Measurements from ENCODE around the gene FERMT1. TPM values are rescaled to one million over a fixed set of nuclear protein-coding genes. Genes with fewer than 3 reads are reported as not detected.

The FERMT1 gene
- total and polyA plus RNA-seq, 2 donors (not counting 1 experiment from before 2014, with no cell fraction given) = not detected

DNA sequence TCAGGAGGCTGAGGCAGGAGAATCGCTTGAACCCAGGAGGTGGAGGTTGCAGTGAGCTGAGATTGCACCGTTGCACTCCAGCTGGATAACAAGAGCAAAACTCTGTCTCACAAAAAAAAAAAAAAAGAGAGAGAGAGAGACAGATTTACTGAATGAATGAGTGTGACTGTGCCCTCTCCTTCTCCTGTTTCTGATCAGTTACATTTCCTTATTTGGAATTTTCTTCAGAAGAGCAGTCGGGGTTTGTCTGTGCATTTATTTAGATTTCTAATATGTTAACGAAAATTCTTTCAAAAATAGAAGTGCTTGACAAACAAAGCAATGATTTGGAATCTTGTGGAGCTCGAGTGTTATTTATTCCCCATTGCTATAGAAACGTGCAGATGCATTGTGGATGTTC is 62.6 kb downstream of the FERMT1 start:
- Mint-ChIP-seq H3K4me1 (no peaks in the 10 kb centered on the region), H3K4me3 (no peak overlapping the region), H3K27me3 (peaks cover 47% of the 10 kb centered on the region), H3K27ac (no peak overlapping the region), H3K9me3 (ENCODE audit: insufficient read depth) (no peaks in the 10 kb centered on the region)
- Histone ChIP-seq H3K9ac (ENCODE audit: low read length) (no peak overlapping the region), H3K4me2 (replicated peaks; ENCODE audit: low read depth, low read length, poor library complexity, severe bottlenecking) (no peak overlapping the region), H3K4me3 (ENCODE audit: control extremely low read depth in 1 of 5, extremely low read depth in 1 of 5, insufficient read depth in 1 of 5, low read depth in 2 of 5, low read length in 4 of 5) (no peak overlapping the region), H4K20me1 (ENCODE audit: control insufficient read depth, insufficient read depth, low read length, poor library complexity, severe bottlenecking) (no peaks in the 10 kb centered on the region), H3K27me3 (replicated peaks in 1 of 4; ENCODE audit: control extremely low read depth in 1 of 4, control insufficient read depth in 3 of 4, insufficient read depth in 4 of 4, low read length in 3 of 4) (peaks cover 0 to 23% (median 0%) of the 10 kb centered on the region in 4 experiments), H3K79me2 (ENCODE audit: control insufficient read depth, insufficient read depth, low read length) (no peaks in the 10 kb centered on the region), H3K4me1 (ENCODE audit: control insufficient read depth in 2 of 2, insufficient read depth in 2 of 2, low read length in 2 of 2) (no peaks in the 10 kb centered on the region), H3K27ac (ENCODE audit: low read length in 2 of 2) (no peak overlapping the region), H3K36me3 (replicated peaks in 1 of 2; ENCODE audit: control extremely low read depth in 1 of 2, control insufficient read depth in 1 of 2, extremely low read depth in 1 of 2, insufficient read depth in 2 of 2, low read length in 1 of 2) (no peaks in the 10 kb centered on the region), H3K9me3 (ENCODE audit: control extremely low read depth in 1 of 3, control insufficient read depth in 2 of 3, insufficient read depth in 1 of 3, low read length in 2 of 3) (no peaks in the 10 kb centered on the region), H2AFZ (ENCODE audit: insufficient read depth, low read depth, low read length, poor library complexity, severe bottlenecking) (no peak overlapping the region)
- ATAC-seq (ENCODE audit: low read depth) (no peak), DNase-seq (no peak)
- no CpG with 5 or more reads among the region's 6 CpGs for WGBS (ENCODE audit: insufficient coverage)
- ChIA-PET CTCF (no interaction called here), POLR2A (no interaction called here)
- intact Hi-C loops (cut with micrococcal nuclease) = no loop called here
- TF ChIP-seq, protein P1, sequence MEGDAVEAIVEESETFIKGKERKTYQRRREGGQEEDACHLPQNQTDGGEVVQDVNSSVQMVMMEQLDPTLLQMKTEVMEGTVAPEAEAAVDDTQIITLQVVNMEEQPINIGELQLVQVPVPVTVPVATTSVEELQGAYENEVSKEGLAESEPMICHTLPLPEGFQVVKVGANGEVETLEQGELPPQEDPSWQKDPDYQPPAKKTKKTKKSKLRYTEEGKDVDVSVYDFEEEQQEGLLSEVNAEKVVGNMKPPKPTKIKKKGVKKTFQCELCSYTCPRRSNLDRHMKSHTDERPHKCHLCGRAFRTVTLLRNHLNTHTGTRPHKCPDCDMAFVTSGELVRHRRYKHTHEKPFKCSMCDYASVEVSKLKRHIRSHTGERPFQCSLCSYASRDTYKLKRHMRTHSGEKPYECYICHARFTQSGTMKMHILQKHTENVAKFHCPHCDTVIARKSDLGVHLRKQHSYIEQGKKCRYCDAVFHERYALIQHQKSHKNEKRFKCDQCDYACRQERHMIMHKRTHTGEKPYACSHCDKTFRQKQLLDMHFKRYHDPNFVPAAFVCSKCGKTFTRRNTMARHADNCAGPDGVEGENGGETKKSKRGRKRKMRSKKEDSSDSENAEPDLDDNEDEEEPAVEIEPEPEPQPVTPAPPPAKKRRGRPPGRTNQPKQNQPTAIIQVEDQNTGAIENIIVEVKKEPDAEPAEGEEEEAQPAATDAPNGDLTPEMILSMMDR (IDR thresholded peaks at IDR 0.05) = no peak
- no peak for TF ChIP-seq EZH2 (IDR thresholded peaks at IDR 0.05; ENCODE audit: borderline replicate concordance, insufficient read depth, low read depth, low read length, poor library complexity, severe bottlenecking)

DNA sequence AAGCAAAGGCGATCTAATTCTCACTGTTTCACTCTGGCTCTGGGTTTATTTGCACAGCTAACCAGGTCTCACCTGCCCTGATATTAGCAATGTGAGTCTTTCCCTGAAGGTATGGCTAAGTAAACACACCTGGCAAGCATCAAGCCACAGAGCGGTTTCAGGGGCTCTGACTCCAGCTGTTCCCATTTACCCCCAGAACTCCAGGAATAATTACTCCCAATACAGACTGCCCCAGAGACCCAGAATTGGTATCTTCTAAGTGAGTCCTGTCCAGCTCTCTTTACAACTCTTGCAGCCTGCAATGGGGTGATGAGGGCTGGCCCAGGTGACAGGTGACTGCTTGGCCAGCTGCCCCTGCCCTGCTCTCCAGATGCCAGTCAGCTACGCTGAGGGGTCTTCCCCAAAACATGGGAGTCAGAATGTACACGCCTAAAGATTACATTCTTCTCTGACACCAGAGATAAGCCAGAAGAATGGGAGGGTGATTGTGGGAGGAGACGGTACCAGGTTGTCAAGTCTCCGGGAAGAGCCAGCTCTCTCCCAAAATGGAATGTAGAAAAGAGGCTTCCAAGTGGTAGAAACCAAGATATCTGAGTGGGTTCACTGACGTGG is 64.0 kb downstream of the FERMT1 start:
- Histone ChIP-seq H2AFZ (ENCODE audit: insufficient read depth, low read depth, low read length, poor library complexity, severe bottlenecking) (no peak overlapping the region), H3K4me1 (ENCODE audit: control insufficient read depth in 2 of 2, insufficient read depth in 2 of 2, low read length in 2 of 2) (no peaks in the 10 kb centered on the region), H3K9ac (ENCODE audit: low read length) (no peak overlapping the region), H3K4me3 (ENCODE audit: control extremely low read depth in 1 of 5, extremely low read depth in 1 of 5, insufficient read depth in 1 of 5, low read depth in 2 of 5, low read length in 4 of 5) (no peak overlapping the region), H3K27ac (ENCODE audit: low read length in 2 of 2) (no peak overlapping the region), H3K79me2 (ENCODE audit: control insufficient read depth, insufficient read depth, low read length) (no peaks in the 10 kb centered on the region), H3K9me3 (ENCODE audit: control extremely low read depth in 1 of 3, control insufficient read depth in 2 of 3, insufficient read depth in 1 of 3, low read length in 2 of 3) (no peaks in the 10 kb centered on the region), H3K36me3 (replicated peaks in 1 of 2; ENCODE audit: control extremely low read depth in 1 of 2, control insufficient read depth in 1 of 2, extremely low read depth in 1 of 2, insufficient read depth in 2 of 2, low read length in 1 of 2) (no peaks in the 10 kb centered on the region), H3K27me3 (replicated peaks in 1 of 4; ENCODE audit: control extremely low read depth in 1 of 4, control insufficient read depth in 3 of 4, insufficient read depth in 4 of 4, low read length in 3 of 4) (peaks cover 0 to 25% (median 2%) of the 10 kb centered on the region in 4 experiments), H3K4me2 (replicated peaks; ENCODE audit: low read depth, low read length, poor library complexity, severe bottlenecking) (no peak overlapping the region), H4K20me1 (ENCODE audit: control insufficient read depth, insufficient read depth, low read length, poor library complexity, severe bottlenecking) (no peaks in the 10 kb centered on the region)
- H3K9me3 Mint-ChIP-seq (ENCODE audit: insufficient read depth) = no peaks in the 10 kb centered on the region
- DNase-seq = no peak
- intact Hi-C loops (cut with micrococcal nuclease) = no loop called here
- no peak overlapping the region for H3K4me3 Mint-ChIP-seq
- ChIA-PET CTCF (no interaction called here), POLR2A (no interaction called here)
- TF ChIP-seq EZH2 (IDR thresholded peaks at IDR 0.05; ENCODE audit: borderline replicate concordance, insufficient read depth, low read depth, low read length, poor library complexity, severe bottlenecking) = no peak
- TF ChIP-seq, protein P1 (IDR thresholded peaks at IDR 0.05) = no peak
- no peaks in the 10 kb centered on the region for H3K4me1 Mint-ChIP-seq
- H3K27me3 Mint-ChIP-seq = peaks cover 52% of the 10 kb centered on the region
- WGBS (ENCODE audit: insufficient coverage) = 91% methylated on average over 5 of the region's 7 CpGs
- no peak for ATAC-seq (ENCODE audit: low read depth)
- H3K27ac Mint-ChIP-seq = no peak overlapping the region

Measured in B cell (primary cell).